Measurements from ENCODE around the gene TMEM129.
"Not testable (repeated sequence)": the region's sequence is repeated elsewhere in the genome, so short reads cannot be mapped to it uniquely, and the experiment has no call there.

TMEM129 gene

DNA sequence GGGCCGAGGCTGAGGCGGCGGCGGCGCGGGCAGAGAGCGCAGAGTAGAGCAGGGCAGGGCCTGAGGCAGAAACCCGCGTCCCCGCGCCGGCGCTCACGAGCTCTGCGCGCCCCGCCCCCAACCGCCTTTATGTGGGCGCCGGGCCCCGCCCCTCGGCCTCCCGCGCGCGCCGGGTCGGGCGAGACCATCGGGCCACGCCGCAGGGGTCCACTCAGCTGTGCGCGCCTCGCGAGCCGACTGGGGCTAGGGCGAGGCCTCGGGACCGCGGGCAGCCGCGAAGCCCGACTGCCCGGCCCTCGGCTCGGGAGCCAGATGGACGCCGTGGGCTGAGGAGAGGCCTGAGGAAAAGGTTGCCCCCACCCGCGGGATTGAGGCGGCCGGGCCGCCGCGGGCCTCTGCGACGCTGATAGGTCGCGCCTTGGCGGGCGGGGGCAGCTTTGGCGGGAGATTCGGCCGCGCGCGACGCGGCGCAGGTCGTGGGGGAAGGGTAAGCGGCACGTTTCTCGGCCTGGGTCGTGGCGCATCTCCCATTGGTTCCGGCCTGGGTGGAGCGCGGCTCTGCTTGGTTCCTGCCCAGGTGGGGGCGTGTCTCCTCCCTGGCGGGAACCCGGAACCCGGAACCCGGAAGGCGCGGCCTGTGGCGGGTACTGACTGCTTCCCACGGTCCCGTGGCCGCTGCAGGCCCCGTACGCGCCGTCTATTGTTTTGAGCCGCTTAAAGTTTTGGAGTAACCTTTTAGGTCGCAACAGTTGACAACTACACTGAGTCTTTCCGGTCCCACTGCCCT is 8.7 kb downstream of the TMEM129 start, which contains the start of gene SLBP:
Gene SLBP (minus strand): TSS at position 104 of the 787 bp plus-strand sequence. CDS start 131 bp downstream, outside the sequence.
- H3K4me1 Mint-ChIP-seq (ENCODE audit: low read depth): peaks cover 64% of the 10 kb centered on the region
- H3K27ac Mint-ChIP-seq: peak within 1 kb of the TSS; percentile 98
- H3K9me3 Mint-ChIP-seq: no peaks in the 10 kb centered on the region
- H3K4me3 Mint-ChIP-seq: peak within 1 kb of the TSS; percentile 100
- peaks cover 44% of the 10 kb centered on the region for H3K36me3 Mint-ChIP-seq (ENCODE audit: low read depth)
- H3K27me3 Mint-ChIP-seq: no peaks in the 10 kb centered on the region

DNA sequence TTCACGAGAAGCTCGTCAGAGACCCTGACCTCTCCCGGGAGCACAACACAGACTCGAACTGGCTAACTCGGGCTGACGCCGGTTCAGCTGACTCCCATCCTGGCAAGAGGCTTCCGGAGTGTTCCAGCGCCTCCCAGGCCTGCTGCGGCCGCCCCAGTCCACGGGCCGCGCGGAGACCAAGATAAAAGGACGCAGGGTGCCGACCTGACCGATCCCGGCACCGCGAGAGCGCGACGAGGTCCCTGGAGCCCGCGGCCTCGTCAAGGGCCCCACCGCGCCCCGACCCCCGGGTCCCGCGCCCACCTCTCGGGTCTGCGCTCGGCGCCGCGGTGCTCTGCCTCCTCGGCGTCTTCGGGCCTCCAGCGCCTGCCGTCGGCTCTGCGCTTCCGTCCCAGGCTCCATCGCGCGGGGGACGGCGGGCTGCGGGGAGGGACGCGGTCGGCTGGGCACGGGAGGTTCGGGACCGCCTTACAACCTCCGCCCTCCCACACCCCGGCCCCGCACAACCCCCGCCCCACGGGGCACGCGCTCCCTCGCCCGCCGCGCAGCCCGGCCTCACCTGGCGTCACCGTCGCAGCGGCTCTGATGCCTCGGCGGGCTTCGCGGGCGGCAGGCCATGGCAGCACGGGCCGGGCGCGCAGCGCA is 9.4 kb downstream of the TMEM129 start:
- Mint-ChIP-seq H3K27me3 (no peaks in the 10 kb centered on the region), H3K9me3 (no peaks in the 10 kb centered on the region), H3K4me1 (ENCODE audit: low read depth) (peaks cover 63% of the 10 kb centered on the region), H3K36me3 (ENCODE audit: low read depth) (peaks cover 46% of the 10 kb centered on the region), H3K4me3 (peak overlapping the region; percentile 100), H3K27ac (peak overlapping the region; percentile 96)

DNA sequence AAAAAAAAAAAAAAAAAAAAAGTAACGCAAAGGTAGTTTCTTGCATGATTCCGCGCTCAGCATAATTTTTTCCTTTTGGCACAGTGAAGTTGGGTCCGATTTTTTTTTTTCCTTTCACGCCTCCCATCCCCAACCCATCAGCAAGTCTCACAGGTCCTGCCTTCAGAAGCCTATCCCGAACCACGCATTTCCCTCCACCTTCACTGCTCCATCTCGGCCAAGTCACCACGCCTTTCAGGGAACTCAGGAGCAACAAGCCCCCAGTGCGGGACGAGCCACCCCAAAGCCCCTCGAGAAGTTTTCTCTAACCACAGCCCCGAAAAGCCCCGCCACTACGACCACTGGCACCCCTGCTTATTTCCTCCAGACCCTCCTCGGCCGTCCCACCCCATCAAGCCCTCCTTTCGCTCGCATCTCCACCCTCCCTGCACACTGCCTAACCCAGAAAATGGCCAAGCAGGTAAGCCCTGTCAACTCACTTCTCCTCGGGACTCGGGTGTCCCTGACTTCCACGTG is 10.0 kb downstream of the TMEM129 start:
- peaks cover 50% of the 10 kb centered on the region for H3K36me3 Mint-ChIP-seq (ENCODE audit: low read depth)
- no peaks in the 10 kb centered on the region for H3K9me3 Mint-ChIP-seq
- peaks cover 63% of the 10 kb centered on the region for H3K4me1 Mint-ChIP-seq (ENCODE audit: low read depth)
- peak overlapping the region; percentile 96 for H3K27ac Mint-ChIP-seq
- H3K27me3 Mint-ChIP-seq: no peaks in the 10 kb centered on the region
- peak overlapping the region; percentile 100 for H3K4me3 Mint-ChIP-seq

GRCh38 chr4:1708581-1708980 is 12.5 kb downstream of the TMEM129 start:
- Mint-ChIP-seq H3K36me3 (ENCODE audit: low read depth) (peaks cover 67% of the 10 kb centered on the region), H3K4me1 (ENCODE audit: low read depth) (peaks cover 55% of the 10 kb centered on the region), H3K27me3 (no peaks in the 10 kb centered on the region), H3K9me3 (no peaks in the 10 kb centered on the region), H3K27ac (no peak overlapping the region), H3K4me3 (peak overlapping the region; percentile 100)

DNA sequence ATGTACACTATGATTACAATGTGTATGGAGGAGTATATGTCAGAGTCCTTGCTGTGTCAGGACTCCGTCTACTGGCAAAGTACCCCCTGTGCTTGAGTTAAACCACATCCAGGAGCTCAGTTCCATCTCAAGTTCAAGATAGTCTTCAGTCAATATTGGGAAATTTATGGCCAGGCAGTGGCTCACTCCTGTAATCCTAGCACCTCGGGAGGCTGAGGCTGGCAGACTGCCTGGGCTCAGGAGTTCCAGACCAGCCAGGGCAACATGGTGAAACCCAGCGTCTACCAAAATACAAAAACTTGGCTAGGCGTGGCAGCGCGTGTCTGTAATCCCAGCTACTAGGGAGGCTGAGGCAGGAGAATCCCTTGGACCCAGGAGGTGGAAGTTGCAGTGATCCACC is 14.8 kb downstream of the TMEM129 start:
- Mint-ChIP-seq H3K4me1 (ENCODE audit: low read depth) (peaks cover 66% of the 10 kb centered on the region), H3K27ac (no peak overlapping the region), H3K27me3 (no peaks in the 10 kb centered on the region), H3K4me3 (no peak overlapping the region), H3K9me3 (no peaks in the 10 kb centered on the region), H3K36me3 (ENCODE audit: low read depth) (peaks cover 81% of the 10 kb centered on the region)

DNA sequence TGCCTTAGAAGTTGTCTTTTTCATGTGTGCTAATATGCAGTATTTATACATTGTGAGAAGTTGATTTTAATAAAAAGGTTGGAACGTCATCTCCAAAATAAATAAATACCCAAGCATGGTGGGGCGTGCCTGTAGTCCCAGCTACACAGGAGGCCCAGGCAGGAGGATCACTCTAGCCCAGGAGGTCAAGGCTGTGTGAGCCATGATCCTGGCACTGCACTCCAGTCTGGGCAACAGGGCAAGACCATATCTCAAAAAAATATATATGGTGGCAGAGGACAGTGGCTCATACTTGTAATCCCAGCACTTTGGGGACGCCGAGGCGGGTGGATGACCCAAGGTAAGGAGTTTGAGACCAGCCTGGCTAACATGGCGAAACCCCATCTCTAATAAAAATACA is 15.4 kb downstream of the TMEM129 start:
- no peaks in the 10 kb centered on the region for H3K27me3 Mint-ChIP-seq
- H3K9me3 Mint-ChIP-seq: no peaks in the 10 kb centered on the region
- no peak overlapping the region for H3K27ac Mint-ChIP-seq
- peaks cover 78% of the 10 kb centered on the region for H3K36me3 Mint-ChIP-seq (ENCODE audit: low read depth)
- peaks cover 60% of the 10 kb centered on the region for H3K4me1 Mint-ChIP-seq (ENCODE audit: low read depth)
- no peak overlapping the region for H3K4me3 Mint-ChIP-seq

GRCh38 chr4:1703867-1704266 is 17.3 kb downstream of the TMEM129 start:
- Mint-ChIP-seq H3K36me3 (ENCODE audit: low read depth) (peaks cover 80% of the 10 kb centered on the region), H3K27me3 (no peaks in the 10 kb centered on the region), H3K4me3 (no peak overlapping the region), H3K4me1 (ENCODE audit: low read depth) (peaks cover 41% of the 10 kb centered on the region), H3K27ac (no peak overlapping the region), H3K9me3 (no peaks in the 10 kb centered on the region)

DNA sequence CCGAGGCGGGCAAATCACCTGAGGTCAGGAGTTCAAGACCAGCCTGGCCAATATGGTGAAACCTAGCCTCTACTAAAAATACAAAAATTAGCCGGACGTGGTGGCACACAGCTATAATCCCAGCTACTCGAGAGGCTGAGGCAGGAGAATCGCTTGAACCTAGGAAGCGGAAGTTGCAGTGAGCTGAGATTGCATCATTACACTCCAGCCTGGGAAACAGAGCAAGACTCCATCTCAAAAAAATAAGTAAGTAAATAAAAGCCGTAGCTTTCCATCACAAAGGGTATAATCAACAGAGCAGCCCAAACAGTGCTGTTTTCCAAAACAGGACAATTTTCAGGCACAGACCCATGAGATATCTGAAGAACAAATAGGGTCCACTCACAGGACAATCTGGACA is 19.5 kb downstream of the TMEM129 start:
- peak overlapping the region; percentile 54 for H3K27ac Mint-ChIP-seq
- H3K27me3 Mint-ChIP-seq, H3K4me3 Mint-ChIP-seq, H3K9me3 Mint-ChIP-seq: not testable (repeated sequence)
- peaks cover 32% of the 10 kb centered on the region for H3K4me1 Mint-ChIP-seq (ENCODE audit: low read depth)
- H3K36me3 Mint-ChIP-seq (ENCODE audit: low read depth): peaks cover 76% of the 10 kb centered on the region

- Mint-ChIP-seq H3K4me3 (no peak overlapping the region), H3K4me1 (ENCODE audit: low read depth) (no peaks in the 10 kb centered on the region), H3K27ac (no peak overlapping the region), H3K36me3 (ENCODE audit: low read depth) (peaks cover 75% of the 10 kb centered on the region), H3K27me3 (no peaks in the 10 kb centered on the region), H3K9me3 (no peaks in the 10 kb centered on the region)
Observed at GRCh38 chr4:1695913-1696312, 25.2 kb downstream of the TMEM129 start.

DNA sequence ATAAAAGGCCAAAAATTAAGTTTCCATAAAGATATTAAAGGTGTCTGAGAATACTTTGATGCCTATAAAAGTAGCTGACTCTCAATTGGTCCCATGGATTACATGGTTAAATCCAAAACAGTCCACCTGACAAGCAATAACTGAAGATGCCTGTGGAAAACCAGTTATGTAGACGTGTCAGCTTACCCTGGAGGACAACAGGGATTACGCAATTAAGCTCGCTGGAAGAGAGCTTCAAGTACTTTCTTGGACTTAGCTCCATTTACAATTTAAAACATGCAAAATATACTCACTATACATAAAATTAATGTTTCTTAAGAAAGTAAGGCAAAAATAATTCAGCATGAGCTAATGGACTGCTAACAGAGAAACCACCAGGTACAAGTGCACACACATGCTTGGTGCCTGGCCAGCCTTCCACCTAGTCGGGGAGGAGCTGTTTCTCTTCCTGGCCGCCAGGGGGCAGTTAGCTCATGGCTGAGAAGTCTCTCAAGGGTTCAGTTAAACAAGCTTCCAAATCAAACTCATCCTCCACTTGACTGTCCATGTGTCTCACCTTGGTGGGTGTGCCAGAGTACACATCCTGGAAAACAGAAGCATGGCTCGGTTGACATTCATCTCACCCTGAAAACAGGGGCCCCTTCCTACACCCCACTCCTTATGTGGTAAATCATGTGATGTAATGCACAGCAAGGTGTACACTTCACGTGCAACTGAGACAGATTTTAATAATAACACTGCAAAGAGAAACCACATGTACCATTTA is 27.8 kb downstream of the TMEM129 start:
- H3K4me3 Mint-ChIP-seq: no peak overlapping the region
- H3K4me1 Mint-ChIP-seq (ENCODE audit: low read depth): no peaks in the 10 kb centered on the region
- peaks cover 69% of the 10 kb centered on the region for H3K36me3 Mint-ChIP-seq (ENCODE audit: low read depth)
- H3K27ac Mint-ChIP-seq: no peak overlapping the region
- no peaks in the 10 kb centered on the region for H3K9me3 Mint-ChIP-seq
- no peaks in the 10 kb centered on the region for H3K27me3 Mint-ChIP-seq

- Mint-ChIP-seq H3K4me1 (ENCODE audit: low read depth) (no peaks in the 10 kb centered on the region), H3K27me3 (no peaks in the 10 kb centered on the region), H3K27ac (no peak overlapping the region), H3K4me3 (no peak overlapping the region), H3K9me3 (no peaks in the 10 kb centered on the region), H3K36me3 (ENCODE audit: low read depth) (peaks cover 62% of the 10 kb centered on the region)
Observed at GRCh38 chr4:1691737-1692373, 29.3 kb downstream of the TMEM129 start.

GRCh38 chr4:1690698-1691097 is 30.4 kb downstream of the TMEM129 start:
- no peak overlapping the region for H3K27ac Mint-ChIP-seq
- H3K9me3 Mint-ChIP-seq: no peaks in the 10 kb centered on the region
- H3K4me3 Mint-ChIP-seq: no peak overlapping the region
- H3K4me1 Mint-ChIP-seq (ENCODE audit: low read depth): no peaks in the 10 kb centered on the region
- H3K27me3 Mint-ChIP-seq: no peaks in the 10 kb centered on the region
- H3K36me3 Mint-ChIP-seq (ENCODE audit: low read depth): peaks cover 55% of the 10 kb centered on the region

GRCh38 chr4:1686440-1687036 is 34.6 kb downstream of the TMEM129 start:
- Mint-ChIP-seq H3K27me3 (peaks cover 3% of the 10 kb centered on the region), H3K36me3 (ENCODE audit: low read depth) (peaks cover 22% of the 10 kb centered on the region), H3K27ac (peak overlapping the region; percentile 58), H3K9me3 (no peaks in the 10 kb centered on the region), H3K4me1 (ENCODE audit: low read depth) (peaks cover 13% of the 10 kb centered on the region), H3K4me3 (no peak overlapping the region)

Measured in stimulated activated naive CD8-positive, alpha-beta T cell treated with anti-CD3 and anti-CD28 coated beads, Interleukin-15, Interleukin-2, amounts not matched to agents 100 ng/mL and 50 ng/mL, for 24 hours (primary cell).